Measurements from ENCODE around the gene AFAP1.

Gene AFAP1

DNA sequence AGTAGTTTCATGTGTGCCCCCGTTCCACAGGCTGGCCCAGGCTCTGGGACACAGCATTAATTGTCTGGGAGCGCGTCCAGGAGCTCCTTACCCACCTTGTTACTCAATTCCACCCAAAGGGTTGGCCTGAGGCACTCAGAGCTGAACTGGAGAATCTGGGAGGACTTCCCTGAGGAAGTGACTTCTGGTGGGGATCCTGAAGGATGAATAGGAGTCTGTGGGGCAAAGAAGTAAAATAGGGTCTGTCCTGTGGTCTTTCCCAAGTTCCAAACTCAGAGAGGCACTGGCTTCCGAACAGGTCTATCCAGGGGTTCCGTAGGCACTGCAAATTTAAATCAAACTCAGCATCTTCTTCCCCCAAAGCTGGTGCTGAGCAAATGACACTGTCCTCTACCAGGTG lies 204.3 kb downstream of the AFAP1 start:
- no peak for DNase-seq (ENCODE audit: low spot score)
- TF ChIP-seq, protein P1, sequence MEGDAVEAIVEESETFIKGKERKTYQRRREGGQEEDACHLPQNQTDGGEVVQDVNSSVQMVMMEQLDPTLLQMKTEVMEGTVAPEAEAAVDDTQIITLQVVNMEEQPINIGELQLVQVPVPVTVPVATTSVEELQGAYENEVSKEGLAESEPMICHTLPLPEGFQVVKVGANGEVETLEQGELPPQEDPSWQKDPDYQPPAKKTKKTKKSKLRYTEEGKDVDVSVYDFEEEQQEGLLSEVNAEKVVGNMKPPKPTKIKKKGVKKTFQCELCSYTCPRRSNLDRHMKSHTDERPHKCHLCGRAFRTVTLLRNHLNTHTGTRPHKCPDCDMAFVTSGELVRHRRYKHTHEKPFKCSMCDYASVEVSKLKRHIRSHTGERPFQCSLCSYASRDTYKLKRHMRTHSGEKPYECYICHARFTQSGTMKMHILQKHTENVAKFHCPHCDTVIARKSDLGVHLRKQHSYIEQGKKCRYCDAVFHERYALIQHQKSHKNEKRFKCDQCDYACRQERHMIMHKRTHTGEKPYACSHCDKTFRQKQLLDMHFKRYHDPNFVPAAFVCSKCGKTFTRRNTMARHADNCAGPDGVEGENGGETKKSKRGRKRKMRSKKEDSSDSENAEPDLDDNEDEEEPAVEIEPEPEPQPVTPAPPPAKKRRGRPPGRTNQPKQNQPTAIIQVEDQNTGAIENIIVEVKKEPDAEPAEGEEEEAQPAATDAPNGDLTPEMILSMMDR (IDR thresholded peaks at IDR 0.05; ENCODE audit: extremely low read depth, missing control alignments): no peak

DNA sequence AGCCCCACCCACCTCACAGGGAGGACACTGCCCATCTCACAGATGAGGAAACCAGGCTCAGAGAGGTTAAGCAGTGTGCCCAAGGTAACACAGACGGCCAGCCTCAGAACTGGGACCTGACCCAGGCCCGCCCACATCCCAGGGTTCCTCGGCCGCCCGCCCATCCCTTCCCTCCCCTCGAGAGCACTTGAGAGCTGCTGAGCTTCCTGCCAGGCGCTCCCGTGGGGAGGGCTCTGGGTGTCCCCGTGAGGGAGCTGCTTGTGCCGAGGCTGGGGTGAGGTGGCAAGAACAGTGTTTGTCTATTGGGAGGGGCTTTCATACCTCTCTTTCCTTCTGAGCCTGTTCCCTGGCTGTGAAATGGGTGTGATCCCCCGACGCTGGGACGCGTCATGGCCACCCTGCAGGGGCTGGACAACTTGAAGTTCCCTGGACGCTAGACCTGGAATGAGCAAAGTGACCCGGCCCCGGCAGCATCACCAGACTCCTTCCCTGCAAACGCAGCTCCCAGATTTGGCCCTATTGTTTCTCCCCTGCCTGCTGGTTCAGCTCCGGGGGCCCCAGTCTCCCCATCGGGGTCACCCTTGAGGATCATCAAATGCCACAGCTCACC lies 204.9 kb downstream of the AFAP1 start:
- no peak for DNase-seq (ENCODE audit: low spot score)
- TF ChIP-seq, protein P1 (IDR thresholded peaks at IDR 0.05; ENCODE audit: extremely low read depth, missing control alignments): no peak

DNA sequence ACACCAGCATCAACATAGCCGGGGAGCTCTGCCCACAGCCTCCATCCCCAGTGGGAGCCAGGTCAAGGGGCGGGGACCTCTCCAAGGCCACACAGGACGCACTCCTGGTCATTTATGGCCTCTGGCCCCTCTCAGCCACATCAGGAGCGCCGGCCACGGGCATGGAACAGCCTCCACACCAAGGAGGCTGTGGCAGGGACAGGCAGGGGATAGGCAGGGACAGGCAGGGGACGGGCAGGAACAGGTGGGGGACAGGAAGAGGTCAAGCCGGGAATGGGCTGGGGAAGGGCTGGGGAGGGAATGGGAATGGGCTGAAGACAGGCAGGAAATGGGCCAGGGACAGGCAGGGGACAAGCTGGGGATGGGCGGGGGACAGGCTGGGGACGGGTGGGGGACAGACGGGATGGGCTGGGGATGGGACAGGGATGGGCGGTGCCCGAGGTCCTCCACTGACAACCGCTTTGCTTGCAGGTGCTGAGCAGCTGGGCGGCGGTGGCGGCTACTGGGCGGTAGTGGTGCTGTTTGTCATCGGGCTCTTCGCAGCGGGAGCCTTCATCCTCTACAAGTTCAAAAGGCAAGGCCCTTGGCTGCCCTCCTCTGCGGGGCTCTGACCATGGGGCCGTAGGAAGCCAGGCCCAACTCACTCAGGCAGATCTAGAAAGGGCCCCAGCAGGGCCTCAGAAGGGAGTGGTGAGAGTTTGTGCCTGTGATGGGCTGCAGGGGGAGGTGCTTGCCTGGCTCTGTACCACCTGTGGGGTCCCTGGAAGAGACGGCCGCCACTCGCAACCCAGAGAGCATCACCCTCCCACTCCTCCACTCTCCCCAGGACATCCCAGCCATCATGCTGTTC lies 205.6 kb downstream of the AFAP1 start:
- DNase-seq (ENCODE audit: low spot score): no peak
- TF ChIP-seq, protein P1 (IDR thresholded peaks at IDR 0.05; ENCODE audit: extremely low read depth, missing control alignments): no peak

DNA sequence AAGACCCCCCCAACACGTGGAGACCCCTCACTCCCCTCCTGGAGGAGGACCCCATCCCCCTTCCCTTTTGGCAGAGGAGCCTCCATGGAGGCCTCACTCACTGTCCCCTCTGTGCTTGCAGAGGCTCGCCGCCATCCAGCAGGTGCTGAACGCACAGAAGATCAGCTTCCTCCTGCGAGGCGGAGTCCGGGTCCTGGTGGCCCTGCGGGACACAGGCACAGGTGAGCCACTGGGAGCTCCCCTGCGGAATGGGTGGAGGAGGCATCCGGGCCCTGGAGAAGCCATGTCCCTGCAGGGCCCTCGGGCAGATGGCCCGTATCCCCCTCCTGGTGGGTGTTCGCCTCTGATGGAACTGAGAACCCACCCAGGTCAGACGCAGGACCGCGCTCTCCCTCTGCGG lies 206.5 kb downstream of the AFAP1 start:
- TF ChIP-seq, protein P1 (IDR thresholded peaks at IDR 0.05; ENCODE audit: extremely low read depth, missing control alignments): no peak
- no peak for DNase-seq (ENCODE audit: low spot score)

DNA sequence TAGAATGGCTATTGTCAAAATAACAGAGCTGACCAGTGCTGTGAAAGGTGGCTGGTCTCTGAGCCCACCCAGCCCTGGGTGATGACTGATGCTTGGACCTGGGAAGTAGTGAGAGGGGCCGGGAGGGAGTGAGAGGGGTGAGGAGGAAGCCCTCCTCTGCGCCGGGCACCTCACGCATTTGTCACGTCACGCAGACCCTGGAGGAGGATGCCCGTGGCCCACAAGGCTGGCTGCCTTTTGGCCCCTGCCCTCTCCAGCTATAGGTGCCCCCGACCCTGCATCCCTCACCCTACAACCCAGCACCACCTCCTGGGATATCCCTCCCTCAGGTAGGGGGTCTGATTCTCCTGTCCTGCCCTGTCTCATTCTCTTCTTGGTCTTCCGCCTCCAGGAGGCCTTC lies 207.4 kb downstream of the AFAP1 start:
- no peak for DNase-seq (ENCODE audit: low spot score)
- TF ChIP-seq, protein P1 (IDR thresholded peaks at IDR 0.05; ENCODE audit: extremely low read depth, missing control alignments): no peak

DNA sequence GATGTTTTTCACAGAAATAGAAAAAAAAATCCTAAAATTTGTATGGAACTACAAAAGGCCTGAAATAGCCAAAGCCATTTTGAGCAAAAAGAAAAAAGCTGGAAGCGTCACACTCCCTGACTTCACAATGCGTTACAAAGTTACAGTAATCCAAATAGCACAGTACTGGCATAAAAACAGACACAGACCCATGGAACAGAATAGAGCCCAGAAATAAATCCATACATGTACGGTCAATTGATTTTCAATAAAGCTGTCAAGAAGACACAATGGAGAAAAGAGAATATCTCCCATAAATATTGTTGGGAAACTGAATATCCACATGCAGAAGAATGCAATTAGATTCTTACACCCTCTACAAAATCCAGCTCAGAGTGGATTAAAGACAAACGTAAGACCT lies 208.2 kb downstream of the AFAP1 start:
- no peak for DNase-seq (ENCODE audit: low spot score)
- TF ChIP-seq, protein P1 (IDR thresholded peaks at IDR 0.05; ENCODE audit: extremely low read depth, missing control alignments): no peak

DNA sequence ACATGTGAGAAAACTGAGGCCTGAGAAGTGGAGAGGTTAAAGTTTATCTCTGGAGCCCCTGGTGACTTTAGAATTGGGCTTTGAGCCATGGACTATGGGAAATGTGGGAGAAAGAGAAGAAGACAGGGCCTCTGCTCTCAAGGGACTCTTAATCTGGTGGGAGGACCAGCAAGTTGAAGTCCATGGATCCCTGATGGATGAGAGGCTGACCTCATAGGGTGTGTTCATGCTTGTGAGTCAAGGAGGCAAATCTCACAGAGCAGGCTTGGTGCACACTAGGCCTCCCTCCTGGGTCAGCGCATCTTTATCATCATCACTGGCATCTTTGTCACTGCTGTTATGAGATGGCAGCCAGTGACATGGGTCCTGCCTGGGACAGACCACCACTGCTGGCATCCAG lies 211.9 kb downstream of the AFAP1 start:
- TF ChIP-seq, protein P1 (IDR thresholded peaks at IDR 0.05; ENCODE audit: extremely low read depth, missing control alignments): no peak
- DNase-seq (ENCODE audit: low spot score): no peak
